Heart right ventricle (tissue), 16 donors: Measurements from ENCODE around the gene PKDCC. TPM values are rescaled to one million over a fixed set of nuclear protein-coding genes. Genes with fewer than 3 reads are reported as not detected.

Experiments used
- ATAC-seq, 8 donors: fragments of 200-7000 bp; cut with Tn5 transposase; one replicate each; pipeline ENCODE4 v1.9.1; 2020; ENCODE audit warnings: mild to moderate bottlenecking in 8 of 8, moderate library complexity in 8 of 8, moderate number of reproducible peaks in 1 of 8
- DNase-seq, 2 donors: peaks; one replicate each; pipeline ENCODE4 v3.0.0-alpha.2; 2020
- H3K27ac ChIP-seq, 10 donors: fragments of 200-600 bp; sonication (generic) in 2 of 10; one replicate each; pipeline versions ENCODE4 v1.5.0 to v1.8.0; 2020 to 2022; ENCODE audit warnings: mild to moderate bottlenecking in 3 of 10
- H3K27me3 ChIP-seq, 7 donors: fragments of 200-600 bp; one replicate each; pipeline ENCODE4 v1.8.0; 2021 to 2022; ENCODE audit warnings: mild to moderate bottlenecking in 2 of 7
- H3K36me3 ChIP-seq, 9 donors: fragments of 200-600 bp; sonication (generic) in 1 of 9; one replicate each; pipeline versions ENCODE4 v1.5.0 to v1.8.0; 2020 to 2022; ENCODE audit warnings: mild to moderate bottlenecking in 2 of 9
- H3K4me1 ChIP-seq, 9 donors: fragments of 200-600 bp; sonication (generic) in 1 of 9; one replicate each; pipeline versions ENCODE4 v1.5.0 to v1.8.0; 2020 to 2022; ENCODE audit warnings: mild to moderate bottlenecking in 4 of 9
- H3K4me3 ChIP-seq, 10 donors: fragments of 200-600 bp; sonication (generic) in 2 of 10; one replicate each; pipeline versions ENCODE4 v1.5.0 to v1.8.0; 2020 to 2022; ENCODE audit warnings: mild to moderate bottlenecking in 7 of 10, moderate library complexity in 2 of 10
- H3K9me3 ChIP-seq, 11 donors: fragments of 200-600 bp in 10 of 11; sonication (generic) in 2 of 11; one replicate each; pipeline versions ENCODE4 v1.5.0 to v1.8.0; 2013 to 2022; ENCODE audit warnings: mild to moderate bottlenecking in 2 of 11, control low read depth in 1 of 11, moderate library complexity in 1 of 11
- WGBS, 2 donors: extraction: QIAGEN DNeasy Blood & Tissue Kit; methylation state at CpG; one replicate each; pipeline ENCODE4 v1.1.7; 2013; ENCODE audit warnings: inconsistent platforms in 1 of 2; 5-methylcytosine and 5-hydroxymethylcytosine counted together
- intact Hi-C, 10 donors: fragments of 100-400 bp; cut with DNase I; formaldehyde crosslinking; loops; one replicate each; pipeline versions ENCODE4 v1.11.1 to v1.14.2; 2022
- polyA plus RNA-seq, 2 donors: library from polyadenylated mRNA; stranded (reverse); fragments of 200-250 nt; gene quantifications; one replicate each; pipeline ENCODE4 v1.2.3, GENCODE V29; 2013
- total RNA-seq, 10 donors: library from RNA; stranded (reverse); fragmentation: NEBNext Ultra II Directional in 3 of 10; extraction: Animal tissue kit (Norgen Biotek cat#: 25700) in 3 of 10; gene quantifications; one replicate each; pipeline versions ENCODE4 v1.2.1 to v1.2.4, GENCODE V29; 2021 to 2023
- TF ChIP-seq, protein P1 (sequence below), 9 donors: fragments of 200-600 bp; sonication (generic) in 2 of 9; IDR thresholded peaks; one replicate each; pipeline versions ENCODE4 v1.5.0 to v1.8.0; 2021 to 2022; ENCODE audit warnings: antibody characterized with exemption in 9 of 9, mild to moderate bottlenecking in 5 of 9, moderate library complexity in 1 of 9
- donor health status: Arrhythmogenic right ventricular cardiomyopathy.
- donor health status: ischemic (EF 13 %, LVEDD 7.1; RV severe dilation, severe dysfunction).
- donor health status: healthy with polysubstance abuse.
- donor health status: DM: no; HTN: yes; CAD: no.
- donor health status: DM: no; HTN: no; CAD: no.
- donor health status: ischemic (EF 25% LVEDD 6.9; RV normal size, moderate dysfunction).
- donor health status: ischemic (EF 25% LVEDD 5.7; RV mildly dilated, moderate dysfunction).
- donor health status: healthy.
- donor health status: DM: yes; HTN: yes; CAD: no.
- donor health status: Ischemic cardiomyopathy.
- donor health status: ischemic (EF 35%, LVEDD 5.7; RV mildly dilated, moderate dysfunction).
- donor health status: nonischemic (EF 11% LVEDD 7.7; RV severe dilation, severe dysfunction).
- donor health status: DM: yes; HTN: yes; CAD: no.
- donor health status: PGD.
- donor health status: ischemic (EF 29% LVEDD 5.4; RV normal size, mild dysfunction).
- donor health status: nonischemic (EF 23%, LVEDD 6.1; RV moderate dilation, normal function).

PKDCC gene
- total and polyA plus RNA-seq, 12 donors: 25.1 to 263 (median 51.4) TPM

DNA sequence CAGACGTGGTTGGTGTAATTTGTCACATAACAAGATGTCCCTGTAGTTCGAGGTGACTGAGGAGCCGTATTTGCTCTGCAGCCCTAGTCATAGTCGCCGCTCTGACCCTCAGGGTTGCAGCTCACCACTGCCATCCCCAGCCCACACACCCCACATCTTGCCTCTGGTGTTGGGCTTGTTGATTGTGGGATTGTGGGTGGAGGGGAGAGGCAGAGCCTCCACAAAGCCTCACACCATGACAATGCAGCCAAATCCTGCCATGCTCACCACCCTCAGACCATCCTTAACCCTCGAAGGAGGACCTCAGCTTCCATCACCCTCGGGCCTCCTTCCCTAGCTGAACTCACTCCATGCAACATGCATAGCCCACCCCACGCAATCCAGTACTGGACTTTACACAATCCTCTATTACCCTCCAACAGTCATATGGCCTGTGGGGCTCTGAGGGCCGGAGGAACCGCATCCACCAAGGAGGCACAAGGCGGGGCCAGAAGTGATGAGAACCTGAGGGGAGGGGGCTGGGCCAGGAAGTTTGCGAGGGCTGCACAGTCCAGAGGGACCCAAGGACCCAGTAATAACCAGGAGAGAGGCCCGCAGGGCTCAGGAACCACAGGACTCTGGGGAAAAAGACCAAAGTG is 11.6 kb downstream of the PKDCC start:
- WGBS, 2 donors: 79 to 87% methylated on average over 13 of the region's 13 CpGs
- Histone ChIP-seq H3K4me1 (peaks cover 15 to 69% (median 62%) of the 10 kb centered on the region in 9 donors), H3K9me3 (no peaks in the 10 kb centered on the region), H3K36me3 (peaks cover 0 to 58% (median 38%) of the 10 kb centered on the region in 9 donors), H3K27ac (peak overlapping the region in 9 of 10 donors; percentile 57 to 77 (median 71)), H3K27me3 (no peaks in the 10 kb centered on the region), H3K4me3 (no peak overlapping the region)
- DNase-seq (no peak), ATAC-seq (peak in 2 of 8 donors; percentile 2)
- intact Hi-C loops: no loop called here
- TF ChIP-seq, protein P1, sequence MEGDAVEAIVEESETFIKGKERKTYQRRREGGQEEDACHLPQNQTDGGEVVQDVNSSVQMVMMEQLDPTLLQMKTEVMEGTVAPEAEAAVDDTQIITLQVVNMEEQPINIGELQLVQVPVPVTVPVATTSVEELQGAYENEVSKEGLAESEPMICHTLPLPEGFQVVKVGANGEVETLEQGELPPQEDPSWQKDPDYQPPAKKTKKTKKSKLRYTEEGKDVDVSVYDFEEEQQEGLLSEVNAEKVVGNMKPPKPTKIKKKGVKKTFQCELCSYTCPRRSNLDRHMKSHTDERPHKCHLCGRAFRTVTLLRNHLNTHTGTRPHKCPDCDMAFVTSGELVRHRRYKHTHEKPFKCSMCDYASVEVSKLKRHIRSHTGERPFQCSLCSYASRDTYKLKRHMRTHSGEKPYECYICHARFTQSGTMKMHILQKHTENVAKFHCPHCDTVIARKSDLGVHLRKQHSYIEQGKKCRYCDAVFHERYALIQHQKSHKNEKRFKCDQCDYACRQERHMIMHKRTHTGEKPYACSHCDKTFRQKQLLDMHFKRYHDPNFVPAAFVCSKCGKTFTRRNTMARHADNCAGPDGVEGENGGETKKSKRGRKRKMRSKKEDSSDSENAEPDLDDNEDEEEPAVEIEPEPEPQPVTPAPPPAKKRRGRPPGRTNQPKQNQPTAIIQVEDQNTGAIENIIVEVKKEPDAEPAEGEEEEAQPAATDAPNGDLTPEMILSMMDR (IDR thresholded peaks at IDR 0.05): no peak

DNA sequence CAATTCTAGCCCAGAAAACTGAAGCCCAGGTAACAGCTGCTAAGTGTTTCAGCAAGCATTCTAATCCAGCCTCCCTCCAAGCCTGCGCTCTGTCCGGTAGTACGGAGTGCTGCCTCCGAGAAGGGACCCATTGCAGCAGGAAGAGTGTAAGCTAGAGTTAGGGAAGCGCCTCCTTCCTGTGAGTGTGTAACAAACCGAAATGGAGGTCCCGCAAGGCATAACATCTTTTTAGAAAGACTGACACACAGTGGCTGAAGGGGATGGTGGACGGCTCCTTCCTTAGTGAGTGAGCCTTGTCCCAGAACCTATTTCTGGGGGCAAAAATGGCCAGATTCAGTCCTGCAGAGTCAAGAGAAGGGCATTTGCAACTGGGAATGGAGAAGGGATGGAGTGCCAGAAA is 12.2 kb downstream of the PKDCC start:
- Histone ChIP-seq H3K4me3 (no peak overlapping the region), H3K36me3 (peaks cover 0 to 52% (median 36%) of the 10 kb centered on the region in 9 donors), H3K4me1 (peaks cover 9 to 67% (median 57%) of the 10 kb centered on the region in 9 donors), H3K27ac (peak overlapping the region; percentile 23 to 77 (median 70)), H3K27me3 (no peaks in the 10 kb centered on the region), H3K9me3 (no peaks in the 10 kb centered on the region)
- TF ChIP-seq, protein P1 (IDR thresholded peaks at IDR 0.05): peak in 2 of 9 donors; percentile 32 to 36
- intact Hi-C loops: no loop called here
- WGBS, 2 donors: 45 to 70% methylated on average over 8 of the region's 8 CpGs
- ATAC-seq: peak; percentile 9 to 44 (median 32)
- no peak for DNase-seq

DNA sequence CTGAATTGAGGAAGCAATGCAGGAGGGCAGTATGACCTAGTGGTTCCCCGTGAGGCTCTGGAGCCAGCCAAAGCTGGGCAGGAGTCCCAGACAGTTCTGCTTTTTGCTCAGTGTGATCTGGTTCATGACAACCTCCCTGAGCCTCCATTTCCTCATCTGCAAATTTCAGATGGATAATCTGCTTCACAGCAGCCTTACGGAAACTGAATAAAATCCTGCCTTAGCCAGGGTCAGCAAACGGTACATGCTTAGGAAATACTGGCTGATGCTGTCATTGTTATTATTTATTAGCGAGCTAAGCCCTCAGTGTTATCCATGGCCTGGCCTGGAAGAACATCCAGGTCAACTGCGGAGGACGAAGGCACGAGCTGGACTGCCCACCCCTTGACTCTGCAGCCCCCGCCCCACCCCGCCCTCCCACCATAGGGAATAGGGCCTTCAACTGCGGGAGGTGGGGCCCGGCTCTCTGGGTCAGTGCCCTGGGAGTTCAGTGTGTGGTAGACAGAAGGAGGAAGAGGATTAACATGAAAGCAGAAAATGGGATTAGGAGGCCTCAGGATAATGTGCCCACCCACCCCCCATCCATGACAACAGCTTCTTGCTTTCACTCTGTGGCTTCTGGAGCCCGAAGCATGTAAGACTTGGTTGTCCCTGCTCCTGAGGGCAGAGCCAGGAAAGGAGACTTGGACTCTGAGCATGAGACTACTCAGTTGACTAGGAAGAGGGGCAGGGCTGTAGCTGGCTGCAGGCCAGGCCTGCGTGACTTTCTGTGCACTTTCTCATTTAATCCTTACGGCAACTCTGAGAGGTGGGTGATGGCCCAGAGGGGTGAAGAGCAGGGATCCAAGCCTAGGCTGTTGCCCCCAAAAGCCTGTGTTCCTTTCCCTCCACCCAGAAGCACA is 13.1 kb downstream of the PKDCC start:
- intact Hi-C loops: no loop called here
- peaks cover 0 to 42% (median 31%) of the 10 kb centered on the region in 9 donors for H3K36me3 ChIP-seq
- peaks cover 5 to 57% (median 47%) of the 10 kb centered on the region in 9 donors for H3K4me1 ChIP-seq
- peaks cover 0 to 2% (median 0%) of the 10 kb centered on the region in 11 donors for H3K9me3 ChIP-seq
- peak in 1 of 2 donors; percentile 61 for DNase-seq
- ATAC-seq: peak; percentile 61 to 85 (median 76)
- TF ChIP-seq, protein P1 (IDR thresholded peaks at IDR 0.05): no peak
- no peak overlapping the region for H3K4me3 ChIP-seq
- 39 to 40% methylated on average over 14 of the region's 14 CpGs for WGBS, 2 donors
- H3K27me3 ChIP-seq: no peaks in the 10 kb centered on the region
- H3K27ac ChIP-seq: peak overlapping the region; percentile 23 to 77 (median 70)

DNA sequence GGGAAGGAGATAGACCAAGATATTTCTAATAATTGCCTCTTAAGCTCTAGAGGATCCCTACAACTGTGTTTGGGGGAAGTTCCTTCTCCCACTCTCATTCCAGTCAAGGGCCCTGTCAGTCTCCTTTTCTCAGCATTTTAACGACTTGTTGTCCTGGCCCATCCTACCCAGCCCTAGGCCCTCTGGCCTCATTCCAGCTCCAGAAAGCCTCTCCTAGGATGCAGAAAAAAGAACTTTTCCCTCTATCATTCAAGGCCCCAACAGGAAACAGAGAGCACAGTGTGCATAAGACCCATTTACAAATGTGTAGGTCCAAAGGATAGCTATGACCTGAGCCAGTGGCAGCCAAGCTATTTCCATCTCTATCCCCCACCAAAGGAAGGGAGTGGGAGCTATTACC is 14.0 kb downstream of the PKDCC start:
- 52 to 63% methylated on average over 1 of the region's 1 CpG for WGBS, 2 donors
- Histone ChIP-seq H3K4me3 (no peak overlapping the region), H3K27ac (peak overlapping the region in 2 of 10 donors; percentile 1 to 71), H3K4me1 (peaks cover 5 to 49% (median 39%) of the 10 kb centered on the region in 9 donors), H3K9me3 (peaks cover 0 to 2% (median 0%) of the 10 kb centered on the region in 11 donors), H3K27me3 (no peaks in the 10 kb centered on the region), H3K36me3 (peaks cover 0 to 34% (median 27%) of the 10 kb centered on the region in 9 donors)
- ATAC-seq (no peak), DNase-seq (no peak)
- intact Hi-C loops: no loop called here
- TF ChIP-seq, protein P1 (IDR thresholded peaks at IDR 0.05): no peak
